ENCODE results near the gene AJAP1.

AJAP1 gene

GRCh38 chr1:4622821-4623220 lies 31.6 kb upstream of the AJAP1 start:
- H3K4me3 ChIP-seq = no peak overlapping the region
- no peak for TF ChIP-seq CTCF (IDR thresholded peaks at IDR 0.05)
- no peak overlapping the region for H3K27ac ChIP-seq
- DNase-seq (ENCODE audit: low spot score) = no peak

GRCh38 chr1:4624141-4624715 lies 30.2 kb upstream of the AJAP1 start:
- no peak for TF ChIP-seq CTCF (IDR thresholded peaks at IDR 0.05)
- no peak for DNase-seq (ENCODE audit: low spot score)
- no peak overlapping the region for H3K4me3 ChIP-seq
- no peak overlapping the region for H3K27ac ChIP-seq

- no peak for TF ChIP-seq CTCF (IDR thresholded peaks at IDR 0.05)
These were observed 29.6 kb upstream of the AJAP1 start for GRCh38 chr1:4624801-4625200.

DNA sequence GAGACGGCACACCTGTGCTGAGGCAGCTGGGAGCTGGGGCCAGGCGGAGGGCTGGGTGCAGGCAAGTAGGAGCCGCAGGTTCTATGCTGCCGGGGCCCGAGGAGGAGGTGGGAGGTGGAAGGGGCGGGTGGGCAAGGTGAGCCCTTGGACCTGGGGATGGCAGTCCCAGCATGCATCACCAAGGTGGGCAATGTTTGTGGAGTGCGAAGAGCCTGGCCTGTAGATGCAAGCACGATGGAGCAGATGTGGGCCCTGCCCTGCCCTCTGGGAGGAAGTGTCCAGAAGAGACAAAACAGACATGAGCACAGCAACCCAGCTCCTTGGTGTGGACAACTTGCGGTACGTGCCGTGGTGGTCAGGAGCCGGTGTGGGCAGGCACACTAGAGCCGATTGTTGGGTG lies 28.3 kb upstream of the AJAP1 start:
- no peak for DNase-seq (ENCODE audit: low spot score)

More at GRCh38 chr1:4624801-4625200, 29.6 kb upstream of the AJAP1 start:
- Histone ChIP-seq H3K27ac (no peak overlapping the region), H3K4me3 (no peak overlapping the region)
- DNase-seq (ENCODE audit: low spot score) = no peak

GRCh38 chr1:4626560-4627319 lies 27.7 kb upstream of the AJAP1 start:
- no peak overlapping the region for H3K4me3 ChIP-seq
- H3K27ac ChIP-seq = no peak overlapping the region
- DNase-seq (ENCODE audit: low spot score) = no peak
- no peak for TF ChIP-seq CTCF (IDR thresholded peaks at IDR 0.05)

More for the DNA sequence above, 28.3 kb upstream of the AJAP1 start:
- H3K4me3 ChIP-seq = no peak overlapping the region
- TF ChIP-seq CTCF (IDR thresholded peaks at IDR 0.05) = no peak
- H3K27ac ChIP-seq = no peak overlapping the region

DNA sequence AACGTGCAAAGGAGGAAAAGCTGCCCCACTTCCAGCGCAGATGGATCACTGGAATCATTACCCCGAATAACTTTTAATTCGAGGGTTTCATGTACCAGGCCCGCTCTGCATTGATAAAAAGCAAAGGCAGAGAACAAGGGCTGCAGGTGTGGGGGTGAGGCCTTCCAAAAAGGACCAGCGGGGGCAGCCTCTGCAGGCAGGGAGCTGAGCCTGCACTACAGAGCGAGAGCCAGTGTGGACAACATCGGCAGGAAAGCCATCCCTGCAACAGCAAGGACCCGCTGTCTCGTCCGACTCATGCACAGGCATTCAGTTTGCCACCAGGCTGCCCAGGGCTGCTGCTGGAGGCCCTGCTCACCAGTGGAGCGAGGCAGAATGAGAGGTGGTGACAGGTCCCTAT lies 27.1 kb upstream of the AJAP1 start:
- Histone ChIP-seq H3K27ac (no peak overlapping the region), H3K4me3 (no peak overlapping the region)
- DNase-seq (ENCODE audit: low spot score) = no peak
- TF ChIP-seq CTCF (IDR thresholded peaks at IDR 0.05) = no peak

DNA sequence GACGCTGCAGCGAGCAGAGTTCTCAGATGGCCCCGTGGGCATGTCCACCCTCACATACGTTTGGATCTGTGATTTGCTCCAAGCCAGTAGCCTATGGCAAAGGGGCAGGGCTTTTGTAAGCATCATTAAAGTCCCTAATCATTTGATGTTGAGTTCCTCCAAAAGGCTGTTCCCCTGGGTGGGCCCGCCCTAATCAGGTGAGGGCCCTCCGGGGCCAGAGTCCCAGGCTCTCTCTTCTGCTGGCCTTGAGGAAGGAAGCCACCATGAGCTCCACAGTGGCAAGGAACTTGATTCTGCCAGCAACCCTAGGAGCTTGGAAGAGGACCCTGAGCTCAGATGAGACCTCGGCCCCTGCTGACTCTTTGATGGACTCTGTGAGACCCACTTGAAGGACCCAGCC lies 25.4 kb upstream of the AJAP1 start:
- no peak for DNase-seq (ENCODE audit: low spot score)

More for the DNA sequence above, 25.4 kb upstream of the AJAP1 start:
- Histone ChIP-seq H3K27ac (no peak overlapping the region), H3K4me3 (no peak overlapping the region)
- no peak for TF ChIP-seq CTCF (IDR thresholded peaks at IDR 0.05)

Measured in coronary artery (tissue), 2 donors.